ENCODE measurements around the gene TBC1D14.

DNA sequence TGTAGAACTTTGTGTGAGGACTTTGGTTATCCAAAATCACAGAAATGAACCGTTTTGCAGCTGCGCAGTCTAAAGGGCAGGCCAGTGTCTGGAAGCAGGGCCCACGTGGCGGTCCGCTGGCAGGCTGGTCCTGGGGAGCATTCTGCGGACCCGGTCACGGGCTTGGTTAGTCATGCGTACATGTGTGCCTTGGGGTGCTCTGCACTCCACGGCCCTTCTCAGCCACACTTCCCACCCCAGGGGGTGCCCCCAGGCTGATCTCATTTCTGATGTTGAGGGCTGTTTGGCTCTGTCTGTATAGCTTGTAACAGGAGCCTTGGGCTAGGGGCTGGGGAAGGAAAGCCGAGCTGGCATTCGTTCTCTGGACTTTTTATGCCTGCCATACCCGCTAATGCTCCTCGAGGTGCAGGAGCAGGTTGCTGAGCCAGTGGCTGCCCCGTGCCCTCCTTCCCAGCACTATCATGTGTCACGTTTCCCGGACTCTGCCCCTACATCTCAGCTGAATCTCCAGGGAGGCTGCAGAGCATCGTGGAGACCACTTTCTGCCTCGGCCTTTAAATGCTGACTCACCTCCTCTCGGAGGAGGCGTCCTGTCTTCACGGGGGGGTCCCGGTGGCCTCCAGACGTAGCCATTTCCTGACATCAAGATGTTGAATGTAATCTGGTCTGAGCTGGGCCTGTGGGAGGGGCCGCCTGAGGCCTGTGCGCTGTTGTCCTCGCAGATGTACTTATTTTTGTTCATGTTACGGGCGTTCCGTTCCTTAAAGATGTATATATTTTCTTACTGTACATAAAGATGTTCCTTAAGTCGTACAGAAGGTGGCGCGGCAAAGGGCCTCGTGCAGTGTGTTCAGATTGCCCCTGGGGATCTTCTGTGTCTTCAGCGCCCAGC, 122.2 kb downstream of the TBC1D14 start:
- TF ChIP-seq, protein P1, sequence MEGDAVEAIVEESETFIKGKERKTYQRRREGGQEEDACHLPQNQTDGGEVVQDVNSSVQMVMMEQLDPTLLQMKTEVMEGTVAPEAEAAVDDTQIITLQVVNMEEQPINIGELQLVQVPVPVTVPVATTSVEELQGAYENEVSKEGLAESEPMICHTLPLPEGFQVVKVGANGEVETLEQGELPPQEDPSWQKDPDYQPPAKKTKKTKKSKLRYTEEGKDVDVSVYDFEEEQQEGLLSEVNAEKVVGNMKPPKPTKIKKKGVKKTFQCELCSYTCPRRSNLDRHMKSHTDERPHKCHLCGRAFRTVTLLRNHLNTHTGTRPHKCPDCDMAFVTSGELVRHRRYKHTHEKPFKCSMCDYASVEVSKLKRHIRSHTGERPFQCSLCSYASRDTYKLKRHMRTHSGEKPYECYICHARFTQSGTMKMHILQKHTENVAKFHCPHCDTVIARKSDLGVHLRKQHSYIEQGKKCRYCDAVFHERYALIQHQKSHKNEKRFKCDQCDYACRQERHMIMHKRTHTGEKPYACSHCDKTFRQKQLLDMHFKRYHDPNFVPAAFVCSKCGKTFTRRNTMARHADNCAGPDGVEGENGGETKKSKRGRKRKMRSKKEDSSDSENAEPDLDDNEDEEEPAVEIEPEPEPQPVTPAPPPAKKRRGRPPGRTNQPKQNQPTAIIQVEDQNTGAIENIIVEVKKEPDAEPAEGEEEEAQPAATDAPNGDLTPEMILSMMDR (IDR thresholded peaks at IDR 0.05; ENCODE audit: poor library complexity) = no peak
- TF ChIP-seq EZH2 (IDR thresholded peaks at IDR 0.05; ENCODE audit: borderline replicate concordance) (no peak), EZH2phosphoT487 (IDR thresholded peaks at IDR 0.05; ENCODE audit: low read depth, severe bottlenecking, unreplicated experiment) (no peak)
